H1 (cell line): Measurements from ENCODE around the gene TBCEL. TPM values are rescaled to one million over a fixed set of nuclear protein-coding genes. Genes with fewer than 3 reads are reported as not detected.

Source experiments
- CTCF ChIA-PET: fragments of 300-600 bp; sonication (Branson Sonifier 250); formaldehyde crosslinking; loops from one replicate; lab custom pipeline; 2021; ENCODE audit not compliant: partially characterized antibody; lab: Charles Lee
- POLR2A ChIA-PET: fragments of 300-600 bp; sonication (Branson Sonifier 250); formaldehyde crosslinking; loops from one replicate; lab custom pipeline; 2021; ENCODE audit warnings: inconsistent platforms; ENCODE audit not compliant: partially characterized antibody; lab: Charles Lee
- DNase-seq, 2 experiments: peaks; one replicate each; pipeline versions ENCODE4 v3.0.0 to v3.0.0-alpha.2; 2010 to 2022; ENCODE audit warnings: low spot score in 2 of 2, low read depth in 1 of 2, mixed read lengths in 1 of 2
- FAIRE-seq: peaks from 2 replicates; lab custom pipeline; 2011; peaks lifted over from hg19 to GRCh38; lab: Jason Lieb, UNC
- H2AFZ ChIP-seq: 2 replicates; pipeline ENCODE4 v1.8.1; 2012; ENCODE audit warnings: low read length, inconsistent platforms
- H2AK5ac ChIP-seq: 2 replicates; pipeline ENCODE4 v1.6.1; 2013; ENCODE audit warnings: low read depth, low read length
- H2BK120ac ChIP-seq: replicated peaks from 2 replicates; pipeline ENCODE3; 2013; ENCODE audit warnings: low read depth, low read length, inconsistent platforms
- H2BK12ac ChIP-seq: 2 replicates; pipeline ENCODE4 v1.6.1; 2013; ENCODE audit warnings: low read depth, low read length
- H2BK15ac ChIP-seq: 2 replicates; pipeline ENCODE4 v1.6.1; 2013; ENCODE audit warnings: low read length
- H2BK20ac ChIP-seq: 2 replicates; pipeline ENCODE4 v1.6.1; 2013; ENCODE audit warnings: low read length
- H2BK5ac ChIP-seq: 2 replicates; pipeline ENCODE4 v1.6.1; 2013; ENCODE audit warnings: low read depth, low read length
- H3K14ac ChIP-seq: 2 replicates; pipeline ENCODE4 v1.6.1; 2013; ENCODE audit warnings: inconsistent platforms; ENCODE audit not compliant: insufficient read length
- H3K18ac ChIP-seq: 2 replicates; pipeline ENCODE4 v1.6.1; 2013; ENCODE audit warnings: low read length; ENCODE audit errors: extremely low read depth
- H3K23ac ChIP-seq: 2 replicates; pipeline ENCODE4 v1.6.1; 2013; ENCODE audit warnings: inconsistent platforms; ENCODE audit not compliant: insufficient read length
- H3K23me2 ChIP-seq: 2 replicates; pipeline ENCODE4 v1.6.1; 2013; ENCODE audit warnings: low read depth, low read length
- H3K27ac ChIP-seq: 2 replicates; pipeline ENCODE4 v1.6.1; 2011; ENCODE audit warnings: low read depth, low read length, inconsistent platforms
- H3K27me3 ChIP-seq, 4 experiments: replicated peaks in 1 of 4; 1 replicate in 1 of 4; 2 replicates in 3 of 4; pipeline versions ENCODE4 v1.6.1 to v1.8.1; 2011 to 2013; ENCODE audit warnings: low read length in 3 of 4, mild to moderate bottlenecking in 3 of 4, inconsistent platforms in 2 of 4, mixed read lengths in 2 of 4, moderate library complexity in 1 of 4; ENCODE audit not compliant: control insufficient read depth in 3 of 4, insufficient read depth in 3 of 4; ENCODE audit errors: extremely low read depth in 1 of 4
- H3K36me3 ChIP-seq, 4 experiments: 2 replicates each; pipeline versions ENCODE4 v1.6.1 to v1.8.1; 2011 to 2013; ENCODE audit warnings: mild to moderate bottlenecking in 4 of 4, low read length in 3 of 4, moderate library complexity in 2 of 4, control low read depth in 1 of 4, inconsistent platforms in 1 of 4; ENCODE audit not compliant: insufficient read depth in 4 of 4, control insufficient read depth in 2 of 4
- H3K4ac ChIP-seq: replicated peaks from 2 replicates; pipeline ENCODE3; 2013; ENCODE audit warnings: low read length, low read depth, mixed read lengths, inconsistent platforms; ENCODE audit not compliant: insufficient read length
- H3K4me1 ChIP-seq, 4 experiments: replicated peaks in 1 of 4; 1 replicate in 1 of 4; 2 replicates in 3 of 4; pipeline versions ENCODE4 v1.6.1 to v1.8.1; 2011 to 2013; ENCODE audit warnings: low read length in 3 of 4, inconsistent platforms in 2 of 4, mixed read lengths in 1 of 4; ENCODE audit not compliant: insufficient read depth in 4 of 4, control insufficient read depth in 3 of 4
- H3K4me2 ChIP-seq, 2 experiments: 2 replicates each; pipeline versions ENCODE4 v1.6.1 to v1.8.1; 2011 to 2013; ENCODE audit warnings: low read depth in 2 of 2, low read length in 2 of 2, control low read depth in 1 of 2, inconsistent platforms in 1 of 2, mild to moderate bottlenecking in 1 of 2; ENCODE audit not compliant: insufficient read depth in 1 of 2
- H3K4me3 ChIP-seq, 4 experiments: fragments of 200-600, 300-600 bp in 1 of 4; sonication (generic), shearing (Covaris generic), sonication (Bioruptor Twin) in 1 of 4; 2 replicates each; pipeline versions ENCODE4 v1.5.1 to v1.8.1; 2011 to 2016; ENCODE audit warnings: low read length in 4 of 4, low read depth in 3 of 4, control low read depth in 2 of 4, inconsistent platforms in 2 of 4, mild to moderate bottlenecking in 2 of 4, mixed read lengths in 1 of 4, moderate library complexity in 1 of 4; ENCODE audit not compliant: insufficient read depth in 2 of 4; ENCODE audit errors: extremely low read depth in 1 of 4
- H3K56ac ChIP-seq: replicated peaks from 2 replicates; pipeline ENCODE3; 2013; ENCODE audit warnings: low read depth, mild to moderate bottlenecking, mixed read lengths, low read length, inconsistent platforms; ENCODE audit not compliant: insufficient read length
- H3K79me1 ChIP-seq: 2 replicates; pipeline ENCODE4 v1.6.1; 2013; ENCODE audit warnings: low read depth, low read length, control low read depth
- H3K79me2 ChIP-seq, 2 experiments: 2 replicates each; pipeline versions ENCODE4 v1.6.1 to v1.8.1; 2012 to 2013; ENCODE audit warnings: low read length in 2 of 2, mild to moderate bottlenecking in 2 of 2, inconsistent platforms in 1 of 2; ENCODE audit not compliant: insufficient read depth in 2 of 2, control insufficient read depth in 1 of 2
- H3K9ac ChIP-seq, 4 experiments: replicated peaks in 1 of 4; 1 replicate in 1 of 4; 2 replicates in 3 of 4; pipeline versions ENCODE4 v1.6.1 to v1.8.1; 2011 to 2013; ENCODE audit warnings: low read depth in 3 of 4, low read length in 3 of 4, control low read depth in 2 of 4, mild to moderate bottlenecking in 2 of 4, moderate library complexity in 2 of 4, inconsistent platforms in 1 of 4; ENCODE audit errors: extremely low read depth in 1 of 4
- H3K9me3 ChIP-seq, 2 experiments: 2 replicates each; pipeline versions ENCODE4 v1.6.1 to v1.8.1; 2012 to 2013; ENCODE audit warnings: mild to moderate bottlenecking in 2 of 2, moderate library complexity in 2 of 2, control low read depth in 1 of 2, inconsistent platforms in 1 of 2, low read depth in 1 of 2, low read length in 1 of 2, mixed read lengths in 1 of 2; ENCODE audit not compliant: insufficient read depth in 2 of 2
- H4K20me1 ChIP-seq, 2 experiments: replicated peaks in 1 of 2; 2 replicates each; pipeline versions ENCODE3 to v1.8.1; 2011 to 2013; ENCODE audit warnings: inconsistent platforms in 2 of 2, low read length in 2 of 2, mild to moderate bottlenecking in 1 of 2; ENCODE audit not compliant: insufficient read depth in 2 of 2, control insufficient read depth in 1 of 2
- H4K5ac ChIP-seq: 2 replicates; pipeline ENCODE4 v1.6.1; 2013; ENCODE audit warnings: low read length, low read depth, mixed read lengths, inconsistent platforms; ENCODE audit not compliant: insufficient read length
- H4K8ac ChIP-seq: 2 replicates; pipeline ENCODE4 v1.8.0; 2013; ENCODE audit warnings: mild to moderate bottlenecking, moderate library complexity, low read length, inconsistent platforms; ENCODE audit not compliant: insufficient read depth; ENCODE audit errors: extremely low read depth
- H4K91ac ChIP-seq: replicated peaks from 2 replicates; pipeline ENCODE3; 2013; ENCODE audit warnings: low read length, mixed read lengths, inconsistent platforms; ENCODE audit not compliant: insufficient read length
- RAD21 ChIP-seq, 2 experiments: IDR thresholded peaks in 1 of 2; conservative IDR thresholded peaks in 1 of 2; 2 replicates each; pipeline ENCODE4 v1.6.1; 2011; ENCODE audit warnings: low read depth in 2 of 2, low read length in 2 of 2, improper control_type of control experiment in 1 of 2, inconsistent platforms in 1 of 2, mild to moderate bottlenecking in 1 of 2, moderate library complexity in 1 of 2
- SAP30 ChIP-seq: fragments of 300-600 bp; sonication (generic); IDR thresholded peaks from 2 replicates; pipeline ENCODE4 v1.7.1; 2012; ENCODE audit warnings: low read length, moderate library complexity, mild to moderate bottlenecking, inconsistent platforms; ENCODE audit not compliant: insufficient read depth, insufficient replicate concordance
- WGBS, 2 experiments: shearing (Covaris generic) in 1 of 2; methylation state at CpG; one replicate each; pipeline versions ENCODE4 v1.1.6 to v1.1.7; 2013 to 2015; ENCODE audit warnings: low lambda C conversion rate in 2 of 2, mixed read lengths in 2 of 2, inconsistent platforms in 1 of 2, low coverage in 1 of 2, missing lambda C conversion rate in 1 of 2; ENCODE audit not compliant: insufficient replicate concordance in 2 of 2, insufficient coverage in 1 of 2, insufficient read length in 1 of 2; ENCODE audit errors: extremely low coverage in 1 of 2, missing lambda C conversion rate in 1 of 2; 5-methylcytosine and 5-hydroxymethylcytosine counted together
- polyA plus RNA-seq, 7 experiments: library from polyadenylated mRNA; depleted of rRNA in 3 of 7; stranded (reverse) in 5 of 7; unstranded in 2 of 7; fragments of >200 nt in 5 of 7; fragments of 200-250 nt in 2 of 7; gene quantifications; 1 replicate in 5 of 7; 2 replicates in 1 of 7; 4 replicates in 1 of 7; pipeline versions ENCODE4 v1.2.1 to v1.2.3, GENCODE V29; 2011 to 2013; ENCODE audit warnings: missing spikeins in 2 of 7, mixed read lengths in 2 of 7
- total RNA-seq: library from RNA; stranded (reverse); fragmentation: NEBNext Ultra II Directional; extraction: Animal tissue kit (Norgen Biotek cat#: 25700); gene quantifications from 2 replicates; pipeline ENCODE4 v1.2.1, GENCODE V29; 2021

Gene TBCEL
- total and polyA plus RNA-seq, 2 of the 8 experiments (the other 6 are each of a cell fraction or from before 2014, with no cell fraction given): 3.9 to 16.0 TPM

DNA sequence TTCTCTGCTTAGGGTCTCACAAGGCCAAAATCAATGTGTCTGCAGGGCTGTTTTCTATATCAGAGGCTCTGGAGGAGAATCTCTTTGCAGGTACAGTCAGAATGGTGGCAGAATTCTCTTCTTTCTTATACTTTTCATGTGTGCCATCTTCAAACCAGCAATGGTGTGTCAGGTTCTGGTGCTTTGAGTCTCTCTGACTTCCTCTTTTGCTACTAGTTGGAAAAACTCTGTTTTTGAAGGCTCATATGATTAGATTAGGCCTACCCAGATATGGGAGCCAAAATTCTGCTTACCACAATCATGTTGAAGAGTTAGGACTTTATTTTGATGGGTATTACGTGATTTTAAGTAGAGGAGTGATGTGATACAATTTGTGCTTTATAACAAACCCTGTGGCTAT, 58.3 kb downstream of the TBCEL start:
- 84% methylated on average over 1 of the region's 1 CpG; no CpG with 5 or more reads in 1 of the 2 experiments for WGBS, 2 experiments
- no peak overlapping the region for H2BK5ac ChIP-seq
- H3K9me3 ChIP-seq: no peaks in the 10 kb centered on the region
- CTCF ChIA-PET: interaction anchor here (1.0 to 2.2 kb wide), 4 partner anchors 18 to 153 kb away, joined by 3 to 8 read pairs (median 4); no protein-coding TSS in a partner anchor
- no peak overlapping the region for H4K91ac ChIP-seq
- H2AK5ac ChIP-seq: no peak overlapping the region
- H3K23me2 ChIP-seq: no peaks in the 10 kb centered on the region; the same call in 1 of the 2 replicates
- POLR2A ChIA-PET: interaction anchor here (0.8 kb wide), 1 partner anchor 11 kb away, joined by 3 read pairs; no protein-coding TSS in a partner anchor
- no peak overlapping the region for H3K4me2 ChIP-seq
- H3K27me3 ChIP-seq: no peaks in the 10 kb centered on the region; a peak in 1 of 7 replicates
- H2BK12ac ChIP-seq: no peak overlapping the region
- no peak overlapping the region for H3K4me3 ChIP-seq
- no peak overlapping the region for H3K27ac ChIP-seq
- no peak overlapping the region for H4K8ac ChIP-seq
- no peaks in the 10 kb centered on the region for H3K4me1 ChIP-seq
- TF ChIP-seq RAD21 (IDR thresholded peaks at IDR 0.05 in 1 of 2, conservative IDR thresholded peaks at IDR 0.05 in 1 of 2; ENCODE audit: low read depth in 2 of 2, low read length in 2 of 2): no peak
- no peak for TF ChIP-seq SAP30
- TF ChIP-seq, all 59 proteins: peak for 0
- H2BK15ac ChIP-seq: no peak overlapping the region
- peaks cover 0 to 6% (median 2%) of the 10 kb centered on the region in 4 experiments; a peak in 3 of 8 replicates for H3K36me3 ChIP-seq
- H3K9ac ChIP-seq: no peak overlapping the region
- peaks cover 0 to 2% of the 10 kb centered on the region in 2 experiments for H4K20me1 ChIP-seq
- H4K5ac ChIP-seq: no peak overlapping the region
- H3K56ac ChIP-seq: no peak overlapping the region
- no peak overlapping the region for H2BK120ac ChIP-seq
- H2BK20ac ChIP-seq: no peak overlapping the region
- H3K79me1 ChIP-seq: no peaks in the 10 kb centered on the region
- no peak overlapping the region for H3K14ac ChIP-seq
- H3K23ac ChIP-seq: no peak overlapping the region
- no peak overlapping the region for H3K18ac ChIP-seq
- FAIRE-seq (no peak), DNase-seq (no peak)
- H3K79me2 ChIP-seq: no peaks in the 10 kb centered on the region
- H2AFZ ChIP-seq: no peak overlapping the region
- H3K4ac ChIP-seq: no peak overlapping the region
